GM18870 (cell line): ENCODE data around the gene MORN1.
"Not testable (repeated sequence)": the region's sequence is repeated elsewhere in the genome, so short reads cannot be mapped to it uniquely, and the experiment has no call there.

Experiments
- ATAC-seq: cut with Tn5 transposase; IDR thresholded peaks from one replicate; pipeline ENCODE4 v1.9.1; 2021; ENCODE audit warnings: moderate library complexity; ENCODE audit not compliant: unreplicated experiment

MORN1 gene

GRCh38 chr1:2297246-2298011 is 93.9 kb downstream of the MORN1 start:
- no peak for ATAC-seq

DNA sequence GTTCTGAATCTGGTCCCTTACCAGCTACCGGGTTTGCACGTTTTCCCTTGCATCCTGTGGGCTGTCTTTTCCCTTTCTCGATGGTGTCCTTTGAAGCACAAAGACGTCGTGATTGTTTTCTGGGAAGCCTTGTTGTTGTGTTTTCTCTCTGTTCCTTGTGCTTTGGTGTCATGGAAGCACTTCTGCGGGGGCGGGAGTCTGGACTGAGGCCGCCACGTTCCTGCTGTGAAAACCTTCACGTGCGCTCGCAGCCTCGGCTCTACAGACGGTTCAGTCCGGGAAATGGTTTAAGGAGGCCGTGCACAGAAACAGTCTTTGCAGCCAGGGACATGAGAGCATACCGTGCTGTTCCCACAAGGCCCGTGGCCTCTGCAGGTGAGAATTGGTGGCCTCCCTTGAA is 94.7 kb downstream of the MORN1 start:
- ATAC-seq: no peak

GRCh38 chr1:2296211-2296610 is 95.1 kb downstream of the MORN1 start:
- not testable (repeated sequence) for ATAC-seq

DNA sequence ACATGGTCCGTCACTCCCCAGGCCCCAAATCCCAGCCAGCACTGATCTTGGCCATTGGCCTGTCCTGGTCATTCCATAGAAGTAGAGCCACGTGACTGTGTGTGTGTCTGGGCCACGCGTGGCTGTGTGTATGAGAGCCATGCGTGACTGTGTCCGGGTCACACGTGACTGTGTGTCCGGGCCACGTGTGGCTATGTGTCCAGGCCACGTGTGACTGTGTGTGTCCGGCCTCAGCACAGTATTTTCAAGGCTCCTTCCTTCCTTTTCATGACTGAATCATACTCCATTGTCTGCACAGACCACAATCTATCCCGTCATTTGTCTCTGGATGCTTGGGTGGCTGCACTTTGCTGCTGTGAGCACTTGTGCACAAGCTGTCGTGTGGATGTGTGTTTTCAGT is 95.8 kb downstream of the MORN1 start:
- no peak for ATAC-seq

DNA sequence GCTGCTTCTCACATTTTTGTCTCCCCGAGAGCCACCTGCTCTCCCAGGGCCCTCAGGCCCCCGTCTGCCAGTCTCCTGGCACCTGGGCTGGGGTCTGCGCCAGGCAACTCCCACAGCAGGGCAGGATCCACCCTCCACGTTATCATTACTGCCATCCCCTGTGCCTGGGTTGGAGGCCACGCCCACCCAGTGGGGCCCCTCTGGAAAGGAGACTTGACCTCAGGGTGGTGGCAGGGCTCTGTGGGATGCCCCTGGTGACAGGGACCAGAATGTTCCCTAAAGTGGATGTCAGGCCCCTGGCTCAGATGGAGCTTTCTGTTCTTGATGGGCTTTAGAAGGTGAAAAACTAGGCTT is 96.7 kb downstream of the MORN1 start:
- ATAC-seq: no peak

GRCh38 chr1:2294033-2294724 is 97.2 kb downstream of the MORN1 start:
- no peak for ATAC-seq

DNA sequence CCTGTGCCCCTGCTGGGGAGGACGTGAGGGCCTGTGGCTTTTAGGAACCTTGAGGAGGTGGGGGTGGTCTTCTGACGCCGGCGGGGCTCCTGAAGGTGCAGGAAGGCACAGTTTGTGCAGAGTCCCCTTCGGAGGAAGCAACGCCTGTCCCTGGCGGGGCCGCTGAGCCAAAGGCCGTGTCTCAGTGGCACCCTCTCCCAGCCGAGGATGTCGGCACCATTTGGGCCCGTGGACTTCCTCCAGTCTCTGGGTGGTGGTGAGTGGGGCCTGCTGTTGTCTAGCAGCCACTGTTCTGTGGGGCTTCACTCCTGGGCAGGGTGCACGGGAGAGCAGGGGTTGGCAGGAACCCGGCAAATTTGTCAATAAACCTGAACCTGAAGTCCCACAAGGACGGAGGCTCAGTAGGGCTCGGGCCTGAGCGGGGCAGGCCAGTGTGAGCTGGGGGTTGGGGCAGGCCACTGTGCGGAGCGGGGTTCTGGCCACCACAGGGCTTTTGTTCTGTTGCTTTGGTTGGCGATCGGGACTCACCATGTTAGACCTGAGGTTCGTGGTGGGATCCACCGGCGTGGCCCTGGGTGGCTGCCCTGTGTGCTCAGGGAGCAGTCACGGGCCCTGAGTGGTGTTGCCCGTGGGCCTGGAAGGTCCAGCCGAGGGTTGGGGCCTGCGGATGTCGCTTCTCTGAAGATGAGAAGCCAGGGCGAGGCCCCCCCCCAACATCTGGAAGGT is 98.5 kb downstream of the MORN1 start:
- ATAC-seq: no peak

DNA sequence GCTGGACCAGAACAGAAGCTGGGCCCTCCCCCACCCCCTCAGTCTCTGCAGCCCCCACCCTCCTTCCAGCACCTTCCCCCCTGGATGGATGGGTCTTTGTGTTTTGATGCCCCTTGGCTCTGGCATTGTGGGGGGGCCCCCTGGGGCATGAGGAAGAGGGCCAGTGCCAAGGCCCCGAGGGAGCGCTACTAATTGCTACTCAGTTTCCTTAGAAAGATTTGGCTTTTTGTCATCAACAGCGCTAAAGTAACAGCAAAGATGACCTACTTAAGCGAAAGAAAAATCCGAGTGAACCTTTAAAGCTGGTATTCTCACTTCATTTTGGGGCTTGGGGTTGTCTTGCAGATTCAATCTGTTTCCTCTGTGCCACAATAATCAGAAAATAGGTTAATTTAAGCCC is 99.8 kb downstream of the MORN1 start:
- no peak for ATAC-seq

- ATAC-seq: no peak
These were observed 100.5 kb downstream of the MORN1 start for GRCh38 chr1:2290595-2291510.

GRCh38 chr1:2290171-2290578 is 101.2 kb downstream of the MORN1 start:
- ATAC-seq: no peak

DNA sequence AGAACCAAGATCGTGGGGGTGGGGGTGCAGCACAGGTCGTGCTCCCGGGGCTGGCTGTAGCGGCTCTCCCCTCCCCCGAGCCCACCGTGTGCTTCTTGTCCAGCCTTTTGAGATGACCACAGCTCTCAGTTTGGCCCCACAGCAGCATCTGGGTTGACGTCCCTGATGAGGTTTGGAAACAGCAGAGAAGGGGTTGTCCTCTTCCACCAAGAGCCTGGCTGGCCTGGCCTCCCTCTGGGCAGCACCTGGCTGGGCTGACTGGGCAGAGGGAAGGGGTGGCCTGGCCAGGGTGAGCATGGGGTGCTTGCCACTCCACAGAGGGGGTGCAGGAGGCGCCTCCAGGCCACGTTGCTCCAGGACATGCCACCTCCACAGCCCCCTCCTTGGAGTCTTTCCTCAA is 101.7 kb downstream of the MORN1 start:
- no peak for ATAC-seq

DNA sequence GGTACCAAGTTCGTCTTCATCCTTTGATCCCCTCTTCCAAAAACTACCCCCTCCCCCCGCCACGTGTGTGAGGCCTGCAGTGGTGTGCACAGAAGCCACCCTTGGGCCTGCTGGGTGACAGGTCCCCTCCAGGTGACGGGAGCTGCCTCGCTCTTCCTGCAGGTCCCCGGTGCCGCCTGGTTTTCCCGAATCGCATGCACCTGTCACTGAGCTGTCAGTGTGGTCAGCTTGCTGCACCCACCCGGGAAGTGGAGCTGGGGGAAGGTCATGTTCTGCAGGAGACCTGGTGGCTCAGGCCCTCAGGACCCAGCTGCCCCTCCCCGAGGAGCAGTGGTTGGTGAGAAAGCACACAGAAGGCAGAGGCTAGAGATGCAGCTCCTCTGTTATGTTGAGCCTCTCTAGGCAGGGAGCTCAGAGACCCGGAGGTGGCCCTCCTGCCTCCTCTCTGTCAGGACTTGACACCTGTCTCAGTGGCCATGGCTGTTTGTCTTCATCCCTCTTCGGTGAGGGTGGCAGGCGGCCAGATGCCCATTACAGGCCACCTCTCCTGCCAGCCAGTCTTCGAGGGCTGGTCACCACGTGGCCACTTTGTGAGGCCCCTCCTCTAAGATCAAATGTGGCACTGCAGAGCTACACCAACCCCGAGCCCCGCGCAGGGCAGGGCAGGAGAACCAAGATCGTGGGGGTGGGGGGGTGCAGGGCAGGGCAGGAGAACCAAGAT is 102.4 kb downstream of the MORN1 start:
- no peak for ATAC-seq

- ATAC-seq: no peak
These were observed 103.0 kb downstream of the MORN1 start for GRCh38 chr1:2288311-2288710.

DNA sequence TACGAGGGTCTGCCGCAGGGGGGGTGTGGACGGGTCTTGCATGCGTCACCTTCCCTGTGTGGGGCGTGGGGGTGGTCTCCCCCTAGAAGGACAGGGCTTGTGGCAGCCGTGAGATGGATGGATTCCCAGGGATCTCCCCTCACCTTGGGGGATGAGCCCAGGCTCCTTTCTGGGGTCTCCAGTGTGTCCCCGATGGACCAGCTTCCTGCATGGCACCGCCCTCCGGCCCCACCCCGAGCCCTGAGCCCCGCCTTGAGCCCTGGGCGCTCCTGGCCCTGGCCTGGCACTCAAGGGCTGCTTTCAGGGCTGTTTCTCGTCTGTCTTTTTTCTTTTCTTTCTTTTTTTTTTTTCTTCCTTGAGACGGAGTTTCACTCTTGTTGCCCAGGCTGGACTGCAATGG is 103.7 kb downstream of the MORN1 start:
- no peak for ATAC-seq

GRCh38 chr1:2286923-2287322 is 104.4 kb downstream of the MORN1 start:
- no peak for ATAC-seq

GRCh38 chr1:2284932-2285331 is 106.4 kb downstream of the MORN1 start:
- no peak for ATAC-seq

GRCh38 chr1:2283991-2284895 is 107.1 kb downstream of the MORN1 start:
- ATAC-seq: no peak

GRCh38 chr1:2283371-2283990 is 107.9 kb downstream of the MORN1 start:
- no peak for ATAC-seq
